Stimulated activated CD4-positive, alpha-beta T cell treated with anti-CD3 and anti-CD28 coated beads, Interleukin-1b, Interleukin-23, amount 100 ng/mL, for 1 hour (primary cell): ENCODE results near the gene SHISAL2B.
"Not testable (repeated sequence)": the region's sequence is repeated elsewhere in the genome, so short reads cannot be mapped to it uniquely, and the experiment has no call there.

Source experiments
- DNase-seq, 2 donors: peaks; one replicate each; pipeline ENCODE4 v3.0.0-alpha.2; 2020; ENCODE audit warnings: low read depth in 2 of 2

Gene SHISAL2B

DNA sequence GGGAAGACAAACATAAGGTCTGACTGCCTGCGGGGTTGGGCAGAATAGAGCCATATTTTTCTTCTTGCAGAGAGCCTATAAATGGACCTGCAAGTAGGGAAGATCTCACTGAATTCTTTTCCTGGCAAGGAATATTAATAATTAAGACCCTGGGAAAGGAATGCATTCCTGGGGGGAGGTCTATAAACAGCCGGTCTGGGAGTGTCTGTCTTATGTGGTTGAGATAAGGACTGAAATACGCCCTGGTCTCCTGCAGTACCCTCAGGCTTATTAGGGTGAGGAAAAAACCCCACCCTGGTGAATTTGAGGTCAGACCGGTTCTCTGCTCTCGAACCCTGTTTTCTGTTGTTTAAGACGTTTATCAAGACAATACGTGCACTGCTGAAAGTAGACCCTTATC lies 6.1 kb downstream of the SHISAL2B start:
- DNase-seq: not testable (repeated sequence)

DNA sequence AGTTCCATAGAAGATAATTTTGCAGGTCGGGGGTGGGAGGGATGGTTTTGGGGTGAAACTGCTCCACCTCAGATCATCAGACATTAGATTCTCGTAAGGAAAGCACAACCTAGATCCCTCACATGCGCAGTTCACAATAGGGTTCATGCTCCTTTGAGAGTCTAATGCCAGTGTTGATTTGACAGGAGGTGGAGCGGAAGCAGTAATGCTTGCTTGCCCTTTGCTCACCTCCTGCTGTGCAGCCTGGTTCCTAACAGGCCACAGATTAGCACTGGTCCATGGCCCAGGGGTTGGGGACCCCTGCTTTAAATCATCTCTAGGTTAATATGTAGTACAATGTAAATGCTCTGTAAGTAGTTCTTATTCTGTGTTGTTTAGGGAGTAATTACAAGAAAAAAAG lies 10.5 kb downstream of the SHISAL2B start:
- DNase-seq: no peak

GRCh38 chr5:64706074-64706473 lies 15.8 kb downstream of the SHISAL2B start:
- DNase-seq: not testable (repeated sequence)

DNA sequence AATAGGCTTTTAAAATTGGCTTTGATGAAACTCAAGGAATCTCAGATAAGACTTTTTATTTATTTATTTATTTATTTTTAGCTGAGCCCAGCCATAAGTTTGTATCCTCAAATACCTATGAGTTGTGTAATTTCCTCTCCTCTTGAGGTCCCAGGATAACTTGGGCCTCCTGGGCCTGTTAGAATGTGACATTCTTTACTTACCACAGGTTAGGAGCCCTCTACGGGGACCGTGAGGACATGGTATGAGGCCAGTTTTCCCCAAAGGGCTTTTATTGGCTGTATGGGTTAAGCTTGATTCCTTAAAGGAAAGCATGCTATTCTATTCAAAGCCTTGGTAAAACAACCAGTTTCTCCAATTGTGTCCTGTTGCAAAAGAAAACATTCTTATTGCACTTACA lies 16.9 kb downstream of the SHISAL2B start:
- no peak for DNase-seq

GRCh38 chr5:64714495-64714894 lies 24.2 kb downstream of the SHISAL2B start:
- not testable (repeated sequence) for DNase-seq

- no peak for DNase-seq
These were observed 32.3 kb downstream of the SHISAL2B start for GRCh38 chr5:64722588-64722987.

DNA sequence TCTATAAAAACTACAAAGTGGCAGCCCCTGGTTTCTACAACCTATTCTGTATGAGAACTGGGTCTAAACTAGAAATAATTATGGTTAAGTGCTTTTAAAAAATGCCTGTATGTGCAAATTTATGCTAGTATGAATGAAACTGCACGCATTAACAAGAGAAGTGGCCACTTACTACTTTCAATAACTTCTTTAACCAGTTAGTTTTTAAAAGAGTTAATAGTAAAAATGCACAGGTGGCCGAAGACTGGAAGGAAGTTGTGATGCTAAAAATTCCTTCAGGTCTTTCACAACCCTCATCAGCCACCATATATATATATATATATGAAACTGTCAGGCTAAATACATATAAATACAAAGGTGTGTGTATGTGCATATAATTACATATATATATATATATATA lies 36.8 kb downstream of the SHISAL2B start:
- DNase-seq: no peak

GRCh38 chr5:64742411-64742810 lies 52.1 kb downstream of the SHISAL2B start:
- DNase-seq: no peak

- DNase-seq: no peak
These were observed 52.5 kb downstream of the SHISAL2B start for GRCh38 chr5:64742821-64743220.

GRCh38 chr5:64744914-64745313 lies 54.6 kb downstream of the SHISAL2B start:
- DNase-seq: no peak

GRCh38 chr5:64746446-64746845 lies 56.1 kb downstream of the SHISAL2B start:
- DNase-seq: no peak

- no peak for DNase-seq
These were observed 59.1 kb downstream of the SHISAL2B start for GRCh38 chr5:64749385-64749784.

DNA sequence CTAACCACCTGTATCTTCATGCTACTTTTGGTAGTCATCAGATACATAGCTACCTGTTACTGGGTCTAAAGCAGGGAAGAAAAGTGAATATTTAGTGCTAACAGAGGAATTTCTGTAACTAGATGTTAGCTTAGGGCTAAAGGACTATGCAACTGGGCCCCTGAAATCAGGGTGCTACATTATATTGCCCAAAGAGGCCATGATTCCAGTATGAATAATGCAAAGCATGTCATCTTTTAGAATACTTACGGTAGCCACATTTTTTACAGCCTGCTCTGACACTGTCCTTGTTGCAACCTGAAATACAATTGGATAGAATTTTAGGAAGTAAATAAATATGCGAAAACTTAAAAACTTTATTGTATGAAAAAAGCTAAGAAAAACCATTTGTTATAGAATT lies 63.8 kb downstream of the SHISAL2B start:
- DNase-seq: no peak

DNA sequence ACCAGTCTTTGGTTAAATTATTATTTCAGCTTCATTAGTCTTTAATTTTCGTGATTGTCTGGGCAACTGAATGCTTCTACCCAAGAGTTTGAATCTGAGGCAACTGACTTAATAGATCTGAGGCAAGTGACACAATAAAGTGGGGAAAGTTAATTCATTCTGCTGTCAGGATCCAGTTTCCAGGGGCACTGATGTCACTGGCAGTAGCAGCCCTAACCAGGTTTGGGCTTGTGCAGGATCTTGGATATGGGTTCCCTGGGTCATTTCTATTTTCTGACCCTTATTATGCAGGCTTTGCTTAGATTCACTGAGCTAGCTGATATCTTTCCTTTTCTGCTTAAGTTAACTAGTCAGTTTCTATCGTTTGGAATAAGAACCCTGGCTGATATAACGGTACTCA lies 68.6 kb downstream of the SHISAL2B start:
- no peak for DNase-seq

DNA sequence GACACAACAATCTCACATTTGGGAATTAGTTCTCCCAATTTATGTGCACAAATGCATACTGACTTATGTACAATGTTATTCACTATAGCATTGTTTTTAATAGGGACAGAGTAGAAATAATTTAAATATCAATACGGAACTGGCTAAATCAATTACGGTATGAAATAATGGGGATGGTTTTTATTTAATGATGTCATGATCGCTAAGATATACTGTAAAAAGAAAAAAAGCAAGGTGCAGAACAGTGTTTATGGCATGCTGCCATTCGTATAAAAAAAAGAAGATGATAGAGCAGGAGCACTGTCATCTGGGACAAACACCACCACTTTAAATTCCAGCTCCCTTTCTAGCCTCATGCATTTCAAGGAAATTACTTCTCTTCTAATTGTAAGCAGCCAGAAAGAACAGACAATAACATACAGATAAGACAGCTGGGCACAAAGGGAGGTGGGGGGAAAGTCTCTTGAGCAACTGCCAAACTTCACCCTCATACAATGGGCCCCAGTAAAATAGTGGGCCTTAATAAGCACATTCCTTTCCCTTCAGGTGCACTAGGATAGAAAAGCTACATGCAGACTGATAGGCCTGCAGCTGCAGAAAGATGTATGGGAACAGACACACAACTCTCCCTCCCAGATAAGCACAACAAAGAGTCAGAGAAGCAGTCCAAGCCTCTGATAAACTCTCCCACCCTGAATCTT lies 69.8 kb downstream of the SHISAL2B start:
- no peak for DNase-seq

- no peak for DNase-seq
These were observed 73.7 kb downstream of the SHISAL2B start for GRCh38 chr5:64763948-64764503.

DNA sequence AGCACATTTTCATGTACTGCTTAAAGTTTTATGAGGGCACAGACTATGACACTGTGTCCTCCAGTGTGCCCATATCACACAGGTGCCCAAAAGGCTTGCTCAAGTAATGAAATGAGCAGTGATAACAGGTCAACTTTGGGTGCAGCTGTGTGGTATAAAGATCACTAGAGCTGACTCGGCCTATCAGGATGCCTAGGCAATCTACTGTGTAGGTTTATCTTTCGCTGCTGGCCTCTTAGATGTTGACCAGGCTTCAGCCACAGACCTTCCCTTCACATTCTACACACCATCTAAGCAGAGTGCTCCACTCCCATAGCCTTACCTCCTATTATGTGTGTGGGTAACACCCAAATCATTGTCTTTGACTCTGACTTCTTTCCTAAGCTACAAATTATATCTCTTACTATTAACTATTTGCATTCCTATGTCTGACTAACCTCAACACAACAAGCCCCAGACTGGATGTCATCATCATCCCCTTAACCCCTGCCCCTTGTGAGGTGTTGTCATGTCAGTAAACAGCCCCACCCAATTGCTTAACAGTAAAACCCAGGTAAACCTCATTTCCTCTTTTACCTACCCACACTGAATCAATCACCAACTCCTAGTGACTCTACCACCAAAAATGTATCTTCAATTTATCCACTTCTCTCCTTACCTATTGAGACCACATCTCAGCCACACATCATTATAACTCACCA lies 75.7 kb downstream of the SHISAL2B start:
- DNase-seq: no peak

GRCh38 chr5:64766941-64767340 lies 76.6 kb downstream of the SHISAL2B start:
- no peak for DNase-seq
